RKO (cell line): Measurements from ENCODE around the gene MMP15.
A peak's percentile ranks its signal among the peaks of the same experiment; 100 is the strongest.

Experiments
- DNase-seq: peaks from one replicate; pipeline ENCODE4 v3.0.0-alpha.2; 2016; ENCODE audit warnings: low spot score

MMP15 gene

DNA sequence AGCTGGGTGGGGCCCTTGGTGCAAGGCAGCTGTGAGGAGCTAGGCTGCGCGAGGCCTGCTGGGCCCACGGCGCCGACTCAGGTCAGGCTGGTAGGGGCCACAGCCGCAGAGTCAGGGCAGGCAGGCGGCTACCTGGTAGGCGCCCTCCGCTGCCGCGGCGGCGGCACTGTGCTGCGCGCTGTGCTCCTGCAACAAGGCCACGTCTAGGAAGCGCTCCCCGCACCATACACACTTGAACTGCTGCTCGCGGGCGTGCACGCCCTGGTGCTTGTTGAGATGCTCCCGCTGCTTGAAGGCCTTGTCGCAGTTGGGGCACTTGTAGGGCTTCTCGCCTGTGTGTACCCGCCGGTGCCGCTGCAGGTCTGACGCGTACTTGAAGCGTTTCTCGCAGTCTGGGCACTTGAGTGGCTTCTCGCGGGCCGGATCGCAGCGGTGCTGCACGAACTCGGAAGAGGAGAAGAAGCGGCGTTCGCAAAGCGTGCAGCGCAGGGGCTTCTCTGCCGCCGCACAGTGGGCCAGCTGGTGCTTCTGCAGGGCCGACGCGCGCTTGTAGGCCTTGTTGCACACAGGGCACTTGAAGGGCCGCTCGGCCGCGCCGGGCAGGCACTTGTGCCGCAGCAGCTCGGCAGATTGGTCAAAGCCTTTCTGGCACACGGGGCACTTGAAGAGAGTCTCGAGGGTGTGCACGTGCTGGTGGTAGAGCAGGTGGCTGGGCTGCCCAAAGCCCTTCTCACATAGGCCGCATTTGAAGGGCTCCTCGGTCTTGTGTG, 29.0 kb upstream of the MMP15 start:
- DNase-seq, result no peak

DNA sequence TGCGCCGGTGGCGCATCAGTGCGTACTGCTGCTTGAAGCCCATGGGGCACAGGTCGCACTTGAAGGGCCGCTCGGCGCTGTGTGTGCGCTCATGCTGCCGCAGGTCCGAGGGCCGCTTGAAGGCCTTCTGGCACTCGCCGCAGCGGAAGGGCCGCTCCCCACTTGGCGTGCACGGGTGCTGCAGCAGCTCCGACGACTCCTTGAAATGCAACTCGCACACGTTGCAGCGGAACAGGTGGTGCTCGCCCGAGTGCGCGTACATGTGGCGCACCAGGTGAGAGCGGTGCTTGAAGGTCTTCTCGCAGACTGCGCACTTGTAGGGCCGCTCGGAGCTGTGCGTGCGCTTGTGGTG, 28.4 kb upstream of the MMP15 start:
- no peak for DNase-seq

DNA sequence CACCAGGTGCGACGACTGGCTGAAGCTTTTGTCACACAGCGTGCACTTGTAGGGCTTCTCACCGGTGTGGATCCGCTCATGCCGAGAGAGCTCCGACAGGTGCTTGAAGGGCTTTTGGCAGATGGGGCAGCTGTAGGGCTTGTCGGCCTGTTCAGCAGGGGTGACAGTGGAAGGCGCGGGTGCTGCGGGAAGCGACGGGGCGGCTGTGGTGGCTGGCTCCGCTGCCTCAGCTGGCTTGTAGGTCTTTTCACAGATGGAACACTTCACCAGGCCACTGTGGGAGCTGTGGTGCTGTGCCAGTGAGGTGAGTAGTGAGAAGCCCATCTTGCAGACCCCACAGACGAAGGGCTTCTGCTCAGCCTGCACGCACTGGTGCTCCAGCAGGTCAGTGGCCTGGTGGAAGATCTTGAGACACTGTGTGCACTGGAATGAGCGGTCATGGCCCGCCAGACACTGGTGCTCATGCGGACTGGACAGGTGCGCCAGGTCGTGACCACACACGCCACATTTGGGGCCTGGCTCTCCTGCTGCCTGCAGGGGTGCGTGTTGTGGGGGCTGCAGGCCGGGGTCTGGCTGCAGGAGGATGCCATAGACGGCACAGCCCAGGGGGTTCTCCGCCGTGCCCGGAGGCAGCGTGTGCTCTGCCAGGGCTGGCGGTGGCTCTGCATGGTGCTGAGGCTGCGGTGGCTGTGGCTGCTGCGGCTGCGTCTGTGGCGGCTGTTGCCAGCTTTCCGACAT, 27.9 kb upstream of the MMP15 start:
- no peak for DNase-seq

DNA sequence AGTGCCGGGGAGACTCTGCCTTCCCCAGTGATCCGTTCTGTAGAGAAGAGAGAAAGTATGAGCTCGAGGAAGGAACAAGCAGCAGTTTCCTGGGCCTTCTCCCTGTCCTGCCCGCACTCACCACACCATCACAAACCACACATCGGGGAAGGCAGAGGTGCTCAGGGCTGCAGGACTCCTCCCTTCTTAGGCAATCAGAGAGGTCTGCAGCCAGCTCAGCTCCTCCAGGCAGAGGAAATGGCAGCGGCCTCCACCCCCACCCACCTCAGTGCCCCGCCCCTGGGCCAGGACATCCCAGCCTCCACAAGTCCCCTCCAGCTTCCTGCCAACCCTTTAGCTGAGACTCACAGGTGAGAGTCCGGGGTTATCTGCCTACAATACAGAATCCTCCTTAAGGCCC, 27.1 kb upstream of the MMP15 start:
- no peak for DNase-seq

DNA sequence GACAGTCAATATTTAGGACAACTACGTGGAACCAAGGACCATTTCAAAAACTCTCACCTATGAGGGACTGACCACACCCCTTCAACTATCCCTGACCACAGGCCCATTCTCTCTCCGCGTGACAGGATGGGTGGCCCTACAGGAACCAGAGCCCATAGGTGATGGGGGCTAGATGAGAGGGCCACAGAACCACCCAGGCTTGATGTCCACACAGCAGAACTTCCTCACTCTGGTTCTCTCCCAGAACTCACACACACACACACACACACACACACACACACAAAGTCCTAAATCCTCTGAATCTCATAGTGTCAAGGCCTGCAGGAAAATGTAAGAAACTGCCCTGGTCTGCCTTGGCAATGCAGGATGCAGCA, 26.6 kb upstream of the MMP15 start:
- no peak for DNase-seq

DNA sequence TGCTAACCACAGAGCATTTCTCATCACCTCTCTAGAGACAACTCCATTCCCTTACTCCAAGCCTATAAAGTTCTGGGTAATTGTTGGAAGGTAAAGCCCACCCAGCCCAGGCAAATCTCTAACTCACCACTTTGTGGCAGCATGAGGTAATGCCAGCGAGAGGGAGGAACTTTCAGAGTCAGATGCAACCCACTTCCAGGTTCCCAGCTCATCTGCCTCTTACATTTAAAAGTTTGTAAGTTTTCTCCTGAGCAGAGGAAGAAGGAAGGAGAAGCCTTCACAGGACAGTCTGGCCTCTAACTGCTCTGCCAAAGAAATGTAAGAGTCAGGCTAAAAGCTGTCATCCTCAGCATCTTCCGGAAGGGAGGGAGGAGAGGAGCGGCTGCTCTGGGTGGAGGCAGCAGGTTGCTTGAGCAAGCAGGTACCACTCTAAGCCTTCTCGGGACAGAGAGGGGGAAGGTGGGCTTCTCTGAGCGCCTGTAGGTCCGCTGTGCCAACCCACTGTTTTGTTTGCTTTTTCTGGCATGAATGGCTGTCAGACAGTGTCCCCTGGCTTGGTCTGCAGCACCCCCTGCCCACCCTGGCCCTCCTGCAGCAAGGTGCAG, 26.1 kb upstream of the MMP15 start:
- DNase-seq, result peak; percentile 52

DNA sequence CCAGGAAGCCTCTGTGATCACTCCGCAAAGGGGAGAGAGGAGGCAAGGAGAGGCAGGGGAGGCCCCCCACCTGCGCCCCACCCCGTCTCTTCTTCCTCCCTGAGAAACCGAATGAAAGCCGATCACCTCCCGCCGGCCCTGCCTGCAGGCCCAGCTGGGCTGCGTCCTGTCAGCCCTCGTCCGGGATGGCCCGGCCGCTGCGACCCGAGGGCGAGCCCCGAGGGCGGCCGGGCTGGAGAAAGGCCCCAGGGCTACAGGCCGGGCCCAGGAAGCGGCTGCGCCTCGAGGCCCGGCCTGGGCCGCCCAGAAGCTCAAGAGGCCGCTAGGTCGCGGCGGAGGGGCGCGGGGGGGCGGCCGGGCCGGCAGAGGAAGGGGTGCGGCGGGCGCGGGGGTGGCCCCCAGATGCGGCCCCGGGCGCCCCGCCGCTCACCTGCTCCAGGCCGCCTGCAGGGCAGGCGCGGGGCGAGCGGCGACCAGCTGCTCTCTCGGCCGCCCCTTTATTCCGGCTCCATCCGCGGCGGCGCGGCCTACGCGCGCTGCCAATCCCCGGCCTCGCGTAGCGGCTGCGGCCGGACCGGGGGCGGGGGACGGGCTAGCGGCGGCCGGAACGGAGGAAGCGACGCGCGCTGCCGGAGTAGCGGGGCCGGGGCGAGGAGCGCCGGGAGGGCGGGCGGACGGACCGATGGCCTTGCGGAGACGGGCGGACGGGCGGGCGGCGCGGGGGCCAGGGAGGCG, 25.4 kb upstream of the MMP15 start, which contains the start of gene ZNF319:
ZNF319 (minus strand) TSS at position 702 of the 735 bp plus-strand sequence. CDS start 2,407 bp downstream, outside the sequence.
- peak; percentile 28 for DNase-seq

DNA sequence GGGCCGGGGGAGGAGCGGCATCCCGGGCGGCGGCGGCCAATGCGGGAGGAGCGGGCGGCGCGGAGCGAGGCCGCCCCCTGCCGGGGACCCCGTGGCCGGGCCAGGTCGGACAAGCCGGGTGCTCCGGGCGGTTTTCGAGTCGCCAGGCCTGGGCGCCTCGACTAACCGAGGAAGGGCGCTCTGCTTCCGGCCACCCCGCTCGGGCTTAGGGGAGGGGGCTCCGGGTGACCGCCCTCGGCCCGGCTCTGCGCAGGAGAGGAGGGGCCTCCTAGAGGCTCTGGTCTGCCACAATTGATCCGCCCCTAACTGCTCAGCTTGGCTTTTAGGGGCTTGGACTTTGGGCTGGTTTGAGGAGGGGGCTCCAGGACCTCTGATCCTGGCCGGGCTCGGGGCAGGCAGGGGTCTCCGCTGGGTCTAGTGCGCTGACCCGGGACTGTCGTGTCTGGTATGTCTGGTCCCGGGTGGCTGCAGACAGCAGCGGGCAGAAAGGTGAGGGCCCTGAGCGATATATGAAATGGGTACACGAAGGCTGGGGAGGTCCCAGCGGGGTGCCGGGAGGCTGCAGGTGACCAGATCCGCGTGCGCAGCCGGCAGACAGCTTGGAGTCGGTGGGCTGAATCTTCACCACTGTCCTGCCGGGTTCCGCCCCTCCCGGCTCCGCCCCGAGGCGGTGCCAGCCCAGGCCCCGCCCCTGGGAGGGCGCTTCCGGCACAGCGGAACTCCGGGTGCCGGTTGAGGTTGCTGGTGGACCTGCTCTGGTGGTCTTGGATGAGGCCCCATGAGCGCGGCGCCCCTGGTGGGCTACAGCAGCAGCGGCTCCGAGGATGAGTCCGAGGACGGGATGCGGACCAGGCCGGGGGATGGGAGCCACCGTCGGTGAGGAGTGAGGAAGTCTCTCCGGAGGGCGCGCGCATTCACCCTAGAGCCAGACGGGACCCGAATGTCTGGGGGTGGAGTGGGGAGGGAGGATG, 24.6 kb upstream of the MMP15 start, which contains the start of gene USB1:
USB1 (plus strand) TSS at position 702 of the 971 bp plus-strand sequence; CDS start at position 779, 77 bp downstream.
- peak; percentile 92 for DNase-seq

DNA sequence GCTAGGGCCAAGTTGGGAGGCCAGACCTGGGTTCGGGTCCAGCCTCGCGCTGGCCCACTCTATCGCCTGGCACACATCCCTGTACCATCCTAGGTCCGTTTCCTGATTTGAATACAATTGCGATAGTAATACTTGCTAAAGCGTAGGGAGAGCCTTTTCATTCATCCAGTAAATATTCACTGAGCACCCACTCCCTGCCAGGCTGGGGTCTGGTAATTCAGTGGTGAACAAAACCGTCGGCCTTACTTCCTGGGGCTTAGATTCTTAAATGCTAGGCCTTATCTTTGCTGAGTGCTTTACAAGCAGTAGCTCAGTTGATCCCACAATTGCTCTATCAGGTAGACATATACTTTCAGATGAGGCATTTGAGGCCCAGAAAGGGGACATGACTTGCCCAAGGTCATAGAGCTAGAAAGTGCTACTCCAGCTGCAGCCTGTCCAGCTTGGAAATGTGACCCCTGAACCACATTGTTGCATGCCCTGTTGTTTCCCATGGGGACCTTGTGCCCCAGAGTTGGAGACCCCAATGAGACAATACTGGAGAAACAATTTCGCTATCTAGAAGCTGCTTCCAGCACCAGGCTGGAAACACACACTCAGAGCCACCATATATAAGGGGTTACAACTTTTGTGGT, 23.7 kb upstream of the MMP15 start:
- DNase-seq, result peak; percentile 43

DNA sequence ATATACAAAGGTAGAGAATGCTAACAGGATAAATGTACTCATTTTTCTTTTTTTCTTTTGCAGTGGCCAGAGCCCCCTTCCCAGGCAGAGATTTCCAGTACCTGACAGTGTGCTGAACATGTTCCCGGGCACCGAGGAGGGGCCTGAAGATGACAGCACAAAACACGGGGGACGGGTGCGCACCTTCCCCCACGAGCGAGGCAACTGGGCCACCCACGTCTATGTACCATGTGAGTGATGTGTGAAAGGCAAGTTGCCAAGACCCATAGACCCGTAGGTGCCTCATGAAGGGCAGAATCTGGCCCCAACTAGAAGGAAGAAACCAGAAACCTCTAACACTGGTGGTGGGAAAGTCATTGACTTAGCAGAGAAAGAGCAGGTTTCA, 23.1 kb upstream of the MMP15 start:
- no peak for DNase-seq

DNA sequence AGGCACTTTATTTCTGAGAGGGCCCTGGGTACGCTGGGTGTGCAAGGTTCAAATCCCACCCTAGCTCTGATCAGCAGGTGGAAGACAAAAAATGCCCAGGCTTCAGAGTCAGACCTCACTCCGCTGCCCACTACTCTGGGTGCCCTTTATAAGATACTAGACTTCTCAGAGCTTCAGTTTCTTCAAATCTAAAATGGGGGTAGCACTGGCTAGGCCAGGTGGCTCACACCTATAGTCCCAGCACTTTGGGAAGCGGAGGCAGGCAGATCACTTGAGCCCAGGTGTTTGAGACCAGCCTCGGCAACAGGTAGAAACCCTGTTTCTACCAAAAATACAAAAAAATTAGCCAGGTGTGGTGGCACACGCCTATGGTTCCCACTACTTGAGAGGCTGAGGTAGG, 22.6 kb upstream of the MMP15 start:
- no peak for DNase-seq

DNA sequence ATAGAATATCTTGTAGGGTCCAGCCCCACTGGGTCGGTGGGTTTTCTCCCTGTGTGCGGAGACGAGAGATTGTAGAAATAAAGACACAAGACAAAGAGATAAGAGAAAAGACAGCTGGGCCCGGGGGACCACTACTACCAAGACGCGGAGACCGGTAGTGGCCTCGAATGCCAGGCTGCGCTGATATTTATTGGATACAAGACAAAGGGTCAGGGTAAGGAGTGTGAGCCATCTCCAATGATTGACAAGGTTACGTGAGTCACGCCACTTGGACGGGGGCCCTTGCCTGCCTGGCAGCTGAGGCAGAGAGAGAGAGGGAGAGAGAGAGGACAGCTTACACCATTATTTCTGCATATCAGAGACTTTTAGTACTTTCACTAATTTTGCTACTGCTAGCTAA, 20.8 kb upstream of the MMP15 start:
- peak; percentile 87 for DNase-seq

DNA sequence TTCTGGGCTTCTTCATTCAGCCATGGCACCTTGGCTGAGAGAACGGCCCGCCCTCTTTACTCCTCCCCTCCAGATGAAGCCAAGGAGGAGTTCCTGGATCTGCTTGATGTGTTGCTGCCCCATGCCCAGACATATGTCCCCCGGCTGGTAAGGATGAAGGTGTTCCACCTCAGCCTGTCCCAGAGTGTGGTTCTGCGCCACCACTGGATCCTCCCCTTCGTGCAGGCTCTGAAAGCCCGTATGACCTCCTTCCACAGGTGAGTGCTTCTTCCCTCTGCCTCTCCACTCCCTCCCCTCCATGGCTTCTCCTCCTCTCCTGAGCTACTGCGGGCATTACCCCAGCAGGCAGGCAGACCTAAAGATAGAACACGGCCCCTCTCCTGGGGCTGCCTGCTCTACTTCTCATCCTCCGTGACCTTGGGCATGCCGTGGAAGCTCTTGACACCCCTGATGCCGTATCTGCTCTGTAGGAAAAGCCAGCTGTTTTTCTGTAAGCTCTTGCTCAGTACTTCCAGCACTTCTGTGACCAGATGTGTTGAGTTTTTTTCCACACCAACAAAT, 15.6 kb upstream of the MMP15 start:
- DNase-seq, result no peak

DNA sequence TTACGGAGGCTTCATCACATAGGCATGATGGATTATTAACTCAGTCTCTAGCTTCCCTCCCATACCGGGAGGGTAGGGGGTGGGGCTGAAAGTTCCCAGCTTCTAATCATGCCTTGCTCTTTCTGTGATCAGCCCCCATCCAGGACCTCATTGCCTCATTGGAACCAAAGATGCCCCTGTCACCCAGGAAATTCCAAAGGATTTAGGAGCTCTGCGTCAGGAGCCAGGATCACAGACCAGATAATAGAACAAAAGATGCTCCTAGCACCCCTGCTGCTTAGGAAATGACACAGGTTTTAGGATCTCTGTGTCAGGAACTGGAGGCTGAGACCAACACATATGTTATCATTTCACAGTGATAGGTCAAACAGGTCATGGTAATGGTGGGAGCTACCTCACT, 14.7 kb upstream of the MMP15 start:
- DNase-seq, result no peak

DNA sequence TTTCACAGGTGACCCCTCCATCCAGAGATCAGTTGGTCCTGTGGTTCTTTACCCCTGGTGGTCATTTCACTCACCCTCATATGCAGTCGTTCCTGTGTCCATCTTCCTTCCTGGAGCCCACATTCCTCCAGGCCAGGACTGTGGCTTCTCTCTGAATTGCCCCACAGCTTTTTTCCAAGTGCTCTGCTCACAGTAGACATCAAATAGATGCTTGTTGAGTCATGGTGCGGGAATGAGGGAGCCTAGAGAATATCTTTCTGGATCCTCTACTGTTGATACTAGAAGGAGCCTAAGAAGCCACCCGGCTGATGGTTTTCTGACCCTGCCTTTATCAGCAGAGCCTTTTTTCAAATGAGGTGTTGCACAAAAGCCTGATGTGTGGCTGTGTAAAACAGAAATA, 13.9 kb upstream of the MMP15 start:
- DNase-seq, result no peak

DNA sequence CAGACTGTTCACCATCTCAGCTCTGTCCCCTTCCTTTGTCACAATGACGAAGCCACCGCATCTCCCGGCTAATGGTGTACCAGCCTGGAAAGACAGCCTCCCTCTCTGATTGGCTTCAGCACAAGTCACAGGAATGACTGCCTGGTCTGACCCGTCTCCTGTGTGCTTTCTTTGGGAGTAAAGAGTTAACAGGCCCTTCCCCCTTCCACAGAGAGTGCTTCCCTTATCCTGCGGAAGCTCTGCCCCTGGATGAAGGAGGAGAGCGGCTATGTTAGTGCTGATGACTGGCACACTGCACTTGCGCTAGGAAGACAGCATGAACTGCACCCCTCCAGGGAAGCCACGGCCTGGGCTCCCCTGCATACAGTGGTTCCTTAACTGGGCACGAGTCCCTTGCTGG, 13.1 kb upstream of the MMP15 start:
- DNase-seq, result no peak

DNA sequence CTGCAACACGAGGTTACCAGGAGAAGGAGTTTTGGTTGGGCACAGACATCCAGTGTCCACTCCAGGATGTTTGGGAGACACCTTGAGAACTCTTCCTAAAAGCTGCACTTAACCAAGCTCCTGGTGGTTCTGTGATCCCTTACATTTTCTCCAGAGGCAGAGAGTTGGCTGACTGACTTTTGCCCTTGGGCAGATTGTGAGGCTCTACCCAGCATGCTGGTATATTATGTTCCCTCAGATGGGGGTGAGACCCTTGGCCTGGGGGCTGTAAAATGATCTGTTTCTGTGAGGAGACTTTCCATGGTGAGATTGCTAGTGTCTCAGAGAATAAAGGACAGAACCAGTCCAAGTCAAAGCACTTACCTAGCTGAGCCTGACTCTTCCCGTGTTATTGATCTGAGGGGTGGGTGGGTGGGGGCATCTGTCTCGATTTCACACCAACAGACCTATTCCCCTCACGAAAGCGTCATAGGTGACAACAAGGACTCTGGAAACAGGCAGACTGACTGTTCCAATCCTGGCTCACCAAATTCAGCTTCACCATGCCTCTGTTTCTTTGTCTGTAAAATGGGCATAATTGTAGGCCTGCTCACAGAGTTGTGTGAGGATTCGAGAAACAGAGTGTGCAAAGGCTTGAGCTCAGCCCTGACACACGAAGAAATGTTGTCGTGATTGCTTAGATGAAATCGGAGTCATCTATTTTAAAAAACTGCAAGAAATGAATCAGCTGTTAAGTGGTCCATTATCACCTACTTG, 12.2 kb upstream of the MMP15 start:
- DNase-seq, result no peak

DNA sequence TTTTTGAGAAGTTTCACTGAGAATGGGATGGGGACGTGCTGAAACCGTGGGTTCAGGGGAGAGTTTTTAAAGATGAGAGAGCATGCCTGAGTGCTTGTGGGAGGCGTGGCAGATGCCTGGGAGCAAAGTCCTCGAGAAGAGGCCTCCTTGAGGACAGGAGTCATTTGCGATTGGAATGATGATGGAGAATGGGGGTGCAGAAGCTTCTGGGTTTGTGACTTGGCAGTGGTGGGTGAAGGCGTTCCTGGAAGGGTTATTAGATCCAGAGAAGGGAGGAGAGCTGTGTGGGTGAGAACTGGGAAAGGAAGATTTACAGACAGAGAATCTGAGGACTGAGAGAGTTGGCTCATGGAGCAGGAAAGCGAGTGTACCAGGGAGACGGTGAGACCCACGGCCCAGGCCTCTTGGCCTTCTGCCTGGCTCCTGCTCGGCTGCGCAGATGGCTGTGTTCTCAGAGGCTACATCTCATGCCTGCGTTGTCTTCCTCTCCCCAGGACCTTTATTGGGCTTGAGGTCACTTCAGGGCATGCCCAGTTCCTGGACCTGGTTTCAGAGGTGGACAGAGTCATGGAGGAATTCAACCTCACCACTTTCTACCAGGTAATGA, 8.6 kb upstream of the MMP15 start:
- no peak for DNase-seq

DNA sequence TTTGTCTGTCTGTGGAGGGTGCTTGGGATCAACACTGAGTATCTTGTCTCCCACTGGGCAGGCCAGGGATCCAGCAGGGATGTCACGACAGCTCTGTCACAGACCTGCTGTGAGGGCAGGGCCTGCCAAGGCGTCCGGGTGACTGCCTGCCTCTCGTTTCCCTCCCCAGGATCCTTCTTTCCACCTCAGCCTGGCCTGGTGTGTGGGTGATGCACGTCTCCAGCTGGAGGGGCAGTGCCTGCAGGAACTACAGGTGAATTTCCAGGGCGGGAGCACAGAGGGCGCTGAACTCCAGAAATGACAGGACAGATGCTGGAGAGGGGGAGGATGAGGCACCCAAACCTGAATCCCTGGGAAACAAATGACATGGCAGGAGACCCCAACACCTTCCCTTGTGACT, 6.8 kb upstream of the MMP15 start:
- no peak for DNase-seq
